HG03432 (cell line): ENCODE results near the gene PLAGL1.
"Not testable (repeated sequence)": the region's sequence is repeated elsewhere in the genome, so short reads cannot be mapped to it uniquely, and the experiment has no call there.

Experiments
- ATAC-seq: cut with Tn5 transposase; IDR thresholded peaks from one replicate; pipeline ENCODE4 v1.9.1; 2021; ENCODE audit warnings: mild to moderate bottlenecking, moderate library complexity; ENCODE audit not compliant: unreplicated experiment

PLAGL1 gene

DNA sequence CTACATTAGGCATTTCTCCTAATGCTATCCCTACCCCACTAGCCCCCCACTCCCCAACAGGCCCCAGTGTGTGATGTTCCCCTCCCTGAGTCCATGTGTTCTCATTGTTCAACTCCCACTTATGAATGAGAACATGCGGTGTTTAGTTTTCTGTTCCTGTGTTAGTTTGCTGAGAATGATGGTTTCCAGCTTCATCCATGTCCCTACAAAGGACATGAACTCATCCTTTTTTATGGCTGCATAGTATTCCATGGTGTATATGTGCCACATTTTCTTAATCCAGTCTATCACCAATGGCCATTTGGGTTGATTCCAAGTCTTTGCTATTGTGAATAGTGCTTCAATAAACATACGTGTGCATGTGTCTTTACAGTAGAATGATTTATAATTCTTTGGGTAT, 1.6 kb upstream of the PLAGL1 start:
- not testable (repeated sequence) for ATAC-seq

DNA sequence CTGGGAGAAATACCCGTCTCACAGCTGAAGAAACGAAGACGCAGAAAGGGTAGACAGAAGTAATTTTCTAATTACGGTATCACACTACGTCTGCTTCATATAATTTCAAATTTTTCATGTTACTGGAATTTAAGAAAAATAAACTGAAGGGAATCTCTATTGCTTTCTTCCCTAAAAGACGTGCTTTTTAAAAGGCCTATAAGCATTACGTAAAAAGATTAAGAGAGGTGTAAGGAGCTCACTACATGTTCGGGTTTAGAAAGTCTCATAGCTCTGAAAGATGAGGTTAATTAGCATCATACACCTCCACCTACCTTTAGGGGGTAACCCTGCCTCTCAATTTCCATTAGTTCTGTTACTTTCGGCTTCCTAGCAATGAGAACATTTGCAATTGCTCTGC, 787 bp upstream of the PLAGL1 start:
- no peak for ATAC-seq

DNA sequence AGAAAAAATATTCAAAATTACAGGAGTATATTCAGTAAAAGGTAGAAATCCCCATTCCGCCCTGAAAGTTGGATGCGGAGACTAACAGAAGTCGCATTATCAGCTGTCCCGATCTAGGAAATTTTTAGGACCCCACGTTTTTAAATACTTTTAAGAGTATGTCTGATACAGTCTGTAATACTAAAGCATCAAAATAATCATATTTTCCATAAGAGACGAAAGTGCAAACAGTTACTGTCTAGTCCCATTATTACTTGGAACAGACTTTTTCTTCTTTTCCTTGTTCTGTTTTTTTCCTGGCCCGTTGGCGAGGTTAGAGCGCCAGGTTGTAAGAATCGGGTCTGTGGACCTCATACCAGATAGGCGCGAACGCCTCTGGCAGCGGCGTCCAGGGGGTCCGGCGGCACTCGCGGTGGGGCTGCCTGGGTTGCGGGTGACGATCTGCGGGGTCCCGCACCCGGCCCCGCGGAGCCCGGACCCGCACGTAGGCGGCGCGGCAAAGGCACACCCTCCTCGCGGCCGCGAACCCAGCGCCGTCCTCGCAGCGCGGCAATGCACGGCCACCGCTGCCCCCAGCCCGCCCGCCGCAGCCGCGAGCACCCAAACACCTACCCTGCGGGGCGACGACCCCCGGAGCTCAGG, 460 bp downstream of the PLAGL1 start:
- ATAC-seq: peak; percentile 26

DNA sequence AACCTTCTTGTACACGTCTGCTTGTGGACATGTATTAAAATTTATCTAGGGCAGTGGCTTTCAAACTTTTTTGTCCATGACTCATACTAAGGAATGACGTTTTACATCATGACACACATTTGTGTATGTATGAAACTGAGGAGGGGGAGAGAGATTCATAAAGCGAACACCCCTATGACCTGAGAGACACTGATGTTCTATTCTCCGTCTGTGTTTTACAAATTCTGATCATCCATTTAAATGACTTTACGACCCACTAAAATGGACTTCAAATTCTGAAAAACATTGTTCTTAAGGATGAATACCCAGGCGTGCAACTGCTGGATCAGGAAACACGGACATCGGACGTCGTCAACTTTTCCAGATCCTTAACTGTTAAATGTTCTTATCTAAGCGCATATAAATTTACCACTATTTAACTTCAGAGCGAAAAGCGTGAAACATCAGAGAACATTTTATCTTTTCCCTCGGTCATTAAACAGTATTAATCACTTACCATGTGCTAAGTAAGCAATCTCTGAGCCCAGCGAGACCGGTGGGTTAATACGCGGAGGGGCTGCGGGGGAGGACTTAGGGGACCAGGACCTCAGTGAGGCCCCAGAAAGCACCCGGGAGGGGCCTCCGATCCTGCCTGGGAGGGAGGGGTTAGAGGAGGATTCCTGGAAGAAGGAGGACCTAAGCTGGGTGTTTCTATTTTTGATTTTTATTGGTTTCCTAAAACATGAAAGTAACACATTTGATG, 1.2 kb downstream of the PLAGL1 start:
- ATAC-seq: no peak

DNA sequence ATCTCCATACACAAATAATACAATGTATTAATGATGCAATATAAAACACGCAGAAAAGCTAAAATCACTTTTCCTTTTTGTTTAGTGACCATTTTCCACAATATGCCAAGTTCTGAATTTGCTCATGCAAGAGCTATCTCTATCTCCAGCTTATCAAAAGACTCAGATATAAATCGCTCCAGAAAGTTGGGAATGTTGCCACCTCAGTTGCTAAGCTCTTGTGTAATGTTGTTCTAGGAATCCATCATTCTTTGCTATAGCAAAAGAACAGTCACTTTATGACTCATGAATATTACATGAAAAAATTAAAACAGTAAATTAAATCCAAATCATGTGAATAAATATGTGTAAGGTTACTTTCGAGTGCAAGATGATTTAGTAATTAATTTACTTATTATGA, 8.7 kb downstream of the PLAGL1 start:
- no peak for ATAC-seq

DNA sequence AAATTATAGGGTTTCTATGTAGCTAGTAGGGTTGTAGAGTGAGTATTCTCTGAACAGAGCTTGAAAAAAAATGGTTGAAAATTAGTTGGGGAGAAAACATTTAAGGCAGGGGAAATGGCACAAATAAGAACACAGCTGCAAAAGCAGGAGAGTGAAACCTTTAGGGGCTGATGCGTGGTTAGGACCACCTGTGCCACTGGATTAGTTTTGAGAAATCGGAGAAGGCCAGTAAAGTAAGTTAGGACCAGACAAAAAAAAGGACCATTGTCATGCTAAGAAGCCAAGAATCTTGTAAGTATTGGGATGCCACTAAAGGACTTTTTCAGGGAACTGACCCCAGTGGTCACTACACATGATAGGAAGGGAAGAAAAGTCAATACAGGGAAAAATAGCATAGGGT, 9.4 kb downstream of the PLAGL1 start:
- ATAC-seq: no peak

DNA sequence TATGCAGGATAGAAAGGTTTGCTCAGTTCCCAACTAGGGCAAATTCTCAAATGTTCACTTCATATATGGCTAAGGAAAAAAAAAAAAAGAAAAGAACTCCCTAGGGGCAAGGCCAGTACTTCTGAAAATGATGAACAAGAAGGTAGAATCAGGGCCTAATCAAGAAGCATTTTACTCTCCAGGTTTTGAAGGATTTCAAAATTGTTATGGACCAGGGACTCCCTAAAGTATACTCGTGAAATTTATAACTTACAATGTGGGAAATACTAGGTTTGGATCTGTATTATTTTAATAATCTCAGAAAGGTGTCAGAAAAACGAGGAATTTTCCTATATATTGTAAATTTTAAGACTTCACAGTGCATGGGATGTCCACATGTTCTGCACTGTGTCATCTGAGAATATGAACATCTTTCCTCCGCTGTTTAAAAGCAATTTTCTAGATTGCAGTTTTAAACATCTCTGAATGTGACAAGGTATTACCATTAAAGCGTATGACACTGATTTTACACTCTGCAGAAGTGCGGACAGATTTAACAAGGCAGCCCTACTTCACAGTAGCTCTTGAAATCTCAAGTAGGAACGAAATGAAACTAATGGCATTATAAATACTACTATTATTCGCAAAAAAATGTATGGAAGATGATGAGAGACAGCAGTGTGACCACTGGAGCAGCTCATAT, 14.0 kb downstream of the PLAGL1 start:
- no peak for ATAC-seq

DNA sequence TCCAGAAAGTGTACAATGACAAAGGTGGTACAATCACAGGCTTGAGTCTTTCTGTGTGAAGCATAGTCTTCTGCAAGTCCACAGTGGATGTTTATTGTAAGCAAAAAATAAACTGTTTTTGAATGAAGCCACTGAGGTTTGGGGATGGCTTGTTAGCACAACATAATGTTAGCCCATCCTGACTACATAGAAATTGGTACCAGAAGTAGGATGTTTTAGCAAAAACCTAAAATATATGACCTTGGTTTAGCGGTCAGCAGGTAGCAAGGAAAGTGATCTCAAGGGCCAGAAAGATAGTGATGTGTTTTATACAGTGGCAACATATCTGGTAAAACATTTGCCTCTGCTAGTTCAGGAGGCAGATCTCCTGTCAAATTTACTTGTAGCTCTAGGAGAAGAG, 15.8 kb downstream of the PLAGL1 start:
- no peak for ATAC-seq

DNA sequence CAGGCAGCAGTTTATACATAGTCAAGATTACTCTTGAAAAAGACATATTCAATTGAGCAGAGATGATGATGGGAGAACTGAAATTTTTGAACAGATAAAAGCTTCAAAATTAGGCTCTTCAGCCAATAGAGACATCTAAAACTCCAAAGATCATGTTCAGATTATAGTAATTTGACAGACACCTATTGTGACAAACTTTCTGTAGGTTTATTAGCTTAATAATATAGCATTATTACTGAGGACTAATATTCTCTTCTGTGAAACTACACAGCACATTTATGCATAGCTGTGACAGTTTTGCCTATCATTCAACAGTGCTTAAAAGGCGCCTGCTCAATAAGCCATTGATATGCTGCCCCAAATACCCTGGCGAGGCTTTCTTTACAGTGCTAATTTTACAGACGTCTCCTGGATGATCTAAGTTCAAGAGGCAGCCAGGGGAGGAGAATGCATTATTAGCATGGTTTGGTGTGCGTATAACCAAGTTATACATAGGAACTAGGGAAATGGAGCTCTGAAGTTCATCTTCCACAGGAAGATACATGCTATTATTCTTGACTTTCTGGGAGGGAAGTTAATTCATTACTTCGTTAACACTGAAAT, 21.5 kb downstream of the PLAGL1 start:
- no peak for ATAC-seq

DNA sequence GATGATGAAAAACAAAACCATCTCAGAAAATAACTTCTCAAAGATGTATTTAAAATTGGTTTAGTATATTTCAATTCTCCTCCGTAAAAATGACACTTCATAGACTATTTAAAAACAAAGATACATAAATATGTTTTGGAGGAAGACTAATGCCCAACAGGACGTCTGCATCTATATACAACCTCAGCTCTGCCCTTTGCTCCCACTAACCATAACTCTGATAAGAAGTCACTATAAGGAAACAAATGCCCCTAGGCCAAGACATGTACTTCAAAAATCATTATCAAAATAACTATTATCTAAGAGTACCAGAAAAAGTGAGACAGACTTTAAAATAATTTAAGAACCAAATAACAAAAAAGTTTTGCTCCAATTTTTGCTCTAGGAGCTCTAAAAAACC, 23.4 kb downstream of the PLAGL1 start:
- no peak for ATAC-seq

DNA sequence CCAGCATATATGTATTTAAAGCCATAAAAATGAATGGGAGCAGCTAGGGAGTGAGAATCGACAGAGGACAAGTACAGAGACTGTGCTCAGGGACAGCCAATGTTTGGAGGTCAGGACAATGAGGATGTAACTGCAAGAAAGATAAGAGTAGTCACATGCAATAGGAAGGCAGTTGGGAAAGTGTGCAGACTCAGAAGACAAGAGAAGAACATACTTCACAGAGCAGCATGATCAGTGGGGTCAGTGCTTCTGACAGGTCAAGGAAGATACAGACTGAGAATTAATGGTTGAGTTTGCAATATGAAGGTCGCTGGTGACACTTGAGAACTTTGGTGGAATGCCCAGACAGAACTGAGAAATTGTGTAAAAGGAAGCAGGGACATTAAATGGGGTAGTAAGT, 25.1 kb downstream of the PLAGL1 start:
- no peak for ATAC-seq

DNA sequence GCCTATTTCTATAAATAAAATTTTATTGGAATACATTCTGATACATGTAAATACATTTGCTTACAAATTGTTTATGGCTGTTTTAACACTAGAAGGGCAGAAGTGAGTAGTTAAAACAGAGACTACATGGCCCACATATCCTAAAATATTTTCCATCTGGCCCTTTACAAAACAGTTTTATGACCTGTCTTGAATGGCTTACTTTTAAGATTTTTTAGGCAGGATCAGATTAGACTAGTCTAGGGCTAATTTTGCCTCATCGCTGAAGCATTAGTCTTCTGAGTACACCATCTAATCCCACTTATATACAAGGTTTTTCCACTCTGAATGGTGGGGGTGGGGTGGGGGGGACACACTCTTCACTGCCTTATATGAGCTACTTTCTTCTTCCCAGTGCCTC, 27.1 kb downstream of the PLAGL1 start:
- ATAC-seq: no peak

DNA sequence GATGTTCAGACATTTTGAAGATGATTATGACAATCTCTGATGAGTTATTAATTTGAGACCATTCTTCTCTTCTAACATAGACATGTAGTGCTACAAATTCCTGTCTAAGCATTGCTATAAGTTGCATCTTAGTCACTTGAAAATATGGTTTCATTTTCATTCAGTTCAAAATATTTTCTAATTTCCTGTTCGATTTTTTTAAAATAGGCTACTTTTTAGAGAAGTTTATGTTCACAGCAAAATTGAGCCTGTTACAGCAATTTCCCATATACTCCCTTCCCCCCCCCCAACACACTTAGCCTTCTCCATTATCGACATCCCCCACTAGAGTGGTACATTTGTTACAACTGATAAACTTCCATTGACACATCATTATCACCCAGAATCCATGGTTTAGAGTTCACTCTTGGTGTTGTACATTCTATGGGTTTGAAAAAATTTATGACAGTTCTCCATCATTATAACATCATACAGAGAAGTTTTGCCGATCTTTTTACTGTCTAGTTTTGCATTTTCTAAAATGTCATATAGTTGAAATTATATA, 31.2 kb downstream of the PLAGL1 start:
- no peak for ATAC-seq

DNA sequence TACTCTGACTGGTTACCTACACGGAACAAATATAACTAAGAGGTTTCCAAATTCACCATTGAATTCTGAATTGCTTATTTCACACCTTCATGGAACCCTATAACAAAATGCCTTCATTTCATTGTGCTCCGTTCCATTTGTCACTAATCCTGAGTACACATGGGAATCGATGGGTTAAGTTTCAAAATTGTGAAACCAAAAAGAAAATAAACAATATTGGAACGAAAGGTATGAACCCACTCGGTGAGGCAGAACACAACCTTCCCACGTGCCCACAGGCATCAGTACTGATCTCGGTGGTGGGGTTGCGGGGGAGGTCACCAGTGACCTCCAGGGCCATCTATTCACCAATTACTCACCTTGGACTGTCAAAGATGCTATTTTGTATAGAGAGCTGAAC, 34.0 kb downstream of the PLAGL1 start:
- ATAC-seq: no peak

DNA sequence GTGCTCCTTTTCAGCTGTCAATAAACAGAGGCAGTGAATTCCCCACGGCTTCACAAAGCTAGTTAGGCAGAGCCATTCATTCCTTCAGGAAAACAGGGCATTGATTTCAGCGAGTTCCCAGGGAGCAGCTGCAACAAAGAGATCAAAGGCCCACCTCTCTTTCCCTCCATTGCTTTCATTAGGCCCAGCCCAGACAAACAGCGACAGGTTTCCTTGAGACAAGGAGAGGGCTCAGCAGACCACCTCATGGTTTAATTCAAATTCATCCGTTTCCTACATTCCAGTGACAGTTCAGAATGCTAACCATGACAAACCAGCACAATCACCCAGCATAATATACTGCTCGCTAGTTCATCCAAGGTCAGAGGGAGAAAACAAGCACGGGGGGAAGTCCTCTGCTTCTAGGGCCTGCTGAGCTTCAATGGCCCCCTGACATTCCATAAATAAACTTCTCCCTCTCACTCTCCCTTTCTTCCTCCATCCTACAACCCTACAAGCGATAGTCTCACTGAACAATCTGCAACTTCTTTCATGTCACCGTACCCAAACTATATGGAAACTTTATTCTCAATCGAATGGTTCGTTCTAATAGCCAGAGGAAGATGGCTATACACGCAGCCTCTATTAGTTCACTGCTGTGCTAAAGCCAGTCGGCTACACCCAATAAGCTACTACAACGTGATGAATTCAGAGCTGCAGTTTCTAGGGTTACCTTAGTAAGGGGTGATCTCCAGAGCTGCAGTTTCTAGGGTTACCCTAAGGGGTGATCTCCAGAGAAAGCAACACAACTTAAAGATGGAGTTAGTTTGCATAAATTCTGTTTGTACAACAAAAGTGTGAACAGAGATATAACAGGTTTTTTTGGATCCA, 34.7 kb downstream of the PLAGL1 start:
- no peak for ATAC-seq

DNA sequence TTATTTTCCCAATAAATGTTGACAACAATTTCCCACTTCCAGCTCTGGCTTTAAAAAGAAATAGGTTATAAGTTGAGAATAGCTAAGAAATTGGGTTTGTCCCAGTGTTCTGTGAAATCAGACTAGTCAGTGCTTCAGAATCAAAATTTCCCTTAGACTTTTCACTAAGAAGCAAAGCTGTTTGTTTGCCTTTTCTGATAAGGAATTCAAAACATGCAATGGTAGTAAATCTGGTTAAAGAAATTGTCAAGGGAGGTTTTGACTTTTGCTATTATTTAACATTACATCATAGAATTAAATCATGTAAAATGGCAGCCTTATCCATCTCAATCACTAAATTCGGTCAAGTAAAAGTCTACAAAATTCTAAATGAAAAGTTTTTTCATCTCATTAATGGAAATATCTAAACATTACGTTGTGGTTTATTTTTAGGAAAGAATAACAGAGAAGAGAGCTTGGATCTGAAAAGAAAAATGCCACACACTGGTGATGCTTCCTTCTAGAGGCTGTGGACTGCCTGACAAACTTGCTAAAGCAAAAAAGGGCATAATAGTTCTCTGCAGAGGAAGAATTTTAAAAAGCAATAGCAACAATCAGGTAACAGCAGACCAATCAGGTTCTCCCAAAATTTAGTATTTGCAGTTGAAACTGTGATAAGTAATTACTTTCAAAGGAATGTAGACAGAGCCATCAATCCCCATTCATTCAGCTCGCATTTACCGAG, 36.4 kb downstream of the PLAGL1 start:
- ATAC-seq: no peak

DNA sequence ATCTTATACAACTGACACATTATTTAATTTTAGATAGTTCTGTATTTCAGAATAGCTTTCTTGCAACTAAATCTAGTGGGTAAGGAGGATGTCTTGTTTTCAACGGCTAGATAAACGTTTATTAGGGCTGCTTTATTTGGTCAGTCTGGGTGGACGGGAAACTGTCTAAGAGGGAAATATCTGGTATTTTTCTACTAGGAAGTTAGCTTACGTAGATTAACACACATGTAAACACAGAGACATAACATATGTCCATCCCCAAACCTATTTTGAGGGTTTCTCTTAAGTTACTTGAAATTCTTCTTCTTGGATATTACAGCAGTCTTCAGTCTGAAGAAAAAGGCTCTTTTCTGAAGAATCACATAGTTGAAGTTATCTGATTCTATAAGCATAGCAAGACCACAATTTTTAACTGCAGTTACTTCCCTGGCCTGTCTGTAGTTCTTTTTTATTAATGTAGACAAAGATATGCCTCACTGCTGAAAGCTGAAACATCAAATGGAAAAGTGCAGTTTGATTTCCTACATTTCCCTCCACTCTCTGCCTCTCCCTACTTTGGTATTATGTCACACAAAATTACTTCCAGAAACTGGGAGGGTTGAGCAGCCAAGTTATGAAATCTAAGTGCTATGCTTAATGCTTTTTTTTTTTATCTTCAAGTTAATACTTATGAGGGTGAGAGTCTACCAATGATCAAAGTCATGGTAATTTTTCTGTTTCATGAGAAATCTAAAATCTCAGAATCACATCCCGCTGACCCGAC, 37.4 kb downstream of the PLAGL1 start:
- no peak for ATAC-seq

DNA sequence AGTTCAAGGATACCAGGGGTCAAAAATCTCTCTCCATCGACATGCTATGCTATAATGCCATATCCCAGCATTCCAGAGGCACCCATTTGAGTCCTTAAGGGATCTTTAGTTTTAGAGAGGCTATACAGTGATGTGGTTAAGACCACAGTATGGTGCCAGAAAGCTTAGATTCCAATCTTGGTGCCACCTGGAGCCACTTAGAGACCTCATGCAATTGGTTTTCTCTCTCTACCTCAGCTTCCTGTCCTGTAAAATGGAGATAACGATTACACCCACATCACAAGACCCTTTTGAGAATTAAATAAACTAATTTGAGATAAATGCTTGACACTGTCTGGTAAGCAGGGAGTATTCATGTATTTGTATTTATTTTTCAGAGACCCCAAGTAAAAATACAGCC, 39.0 kb downstream of the PLAGL1 start:
- ATAC-seq: no peak

DNA sequence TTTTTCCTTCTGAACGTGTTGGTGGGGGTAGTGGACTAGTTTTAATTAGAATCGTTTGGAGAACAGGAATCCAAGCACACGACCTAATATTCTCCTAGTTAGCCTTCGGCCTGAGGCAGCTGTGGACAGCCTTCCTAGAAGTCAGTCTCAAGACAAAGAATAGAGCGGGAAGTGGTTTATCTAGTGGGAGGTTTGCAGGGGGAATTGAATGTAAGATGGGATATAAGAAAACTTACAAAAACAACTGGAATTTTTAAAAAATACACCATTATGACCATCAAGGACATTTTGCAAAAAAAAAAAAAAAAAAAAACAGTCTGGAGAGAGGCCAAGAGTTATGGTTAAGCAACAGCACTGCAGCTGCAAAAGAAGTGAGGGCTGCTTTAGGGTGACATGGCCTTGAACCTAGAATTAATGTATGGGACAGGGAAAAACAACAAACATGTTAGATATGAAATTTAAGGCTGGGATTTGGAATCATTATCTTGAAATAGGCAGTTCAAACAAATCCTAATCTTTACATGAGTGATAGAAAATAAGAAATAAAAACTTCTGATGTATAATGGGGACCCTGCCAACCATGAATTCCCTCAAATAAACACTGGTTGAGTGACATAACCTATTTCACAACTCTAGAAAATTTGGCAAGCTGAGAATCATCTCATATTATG, 40.2 kb downstream of the PLAGL1 start:
- ATAC-seq: no peak
